Transverse colon (tissue), 4 donors: Measurements from ENCODE around the gene RELT.

Source experiments
- POLR2A ChIP-seq: fragments of 450-650 bp; IDR thresholded peaks from one replicate; pipeline ENCODE4 v1.6.1; 2016; ENCODE audit warnings: antibody characterized with exemption, mild to moderate bottlenecking, moderate library complexity
- POLR2AphosphoS5 ChIP-seq, 3 donors: sonication (generic); formaldehyde crosslinking; IDR thresholded peaks; one replicate each; pipeline ENCODE4 v1.6.1; 2016; ENCODE audit warnings: antibody characterized with exemption in 3 of 3
- TF ChIP-seq, protein P1 (sequence below), 5 experiments: fragments of 200-600 bp in 3 of 5; fragments of 450-650 bp in 2 of 5; sonication (generic) in 3 of 5; IDR thresholded peaks; 1 replicate in 2 of 5; 2 replicates in 3 of 5; pipeline ENCODE4 v1.5.1; 2016 to 2017; ENCODE audit warnings: antibody characterized with exemption in 5 of 5, inconsistent platforms in 3 of 5, mild to moderate bottlenecking in 2 of 5, moderate library complexity in 1 of 5

- TF ChIP-seq, protein P1, sequence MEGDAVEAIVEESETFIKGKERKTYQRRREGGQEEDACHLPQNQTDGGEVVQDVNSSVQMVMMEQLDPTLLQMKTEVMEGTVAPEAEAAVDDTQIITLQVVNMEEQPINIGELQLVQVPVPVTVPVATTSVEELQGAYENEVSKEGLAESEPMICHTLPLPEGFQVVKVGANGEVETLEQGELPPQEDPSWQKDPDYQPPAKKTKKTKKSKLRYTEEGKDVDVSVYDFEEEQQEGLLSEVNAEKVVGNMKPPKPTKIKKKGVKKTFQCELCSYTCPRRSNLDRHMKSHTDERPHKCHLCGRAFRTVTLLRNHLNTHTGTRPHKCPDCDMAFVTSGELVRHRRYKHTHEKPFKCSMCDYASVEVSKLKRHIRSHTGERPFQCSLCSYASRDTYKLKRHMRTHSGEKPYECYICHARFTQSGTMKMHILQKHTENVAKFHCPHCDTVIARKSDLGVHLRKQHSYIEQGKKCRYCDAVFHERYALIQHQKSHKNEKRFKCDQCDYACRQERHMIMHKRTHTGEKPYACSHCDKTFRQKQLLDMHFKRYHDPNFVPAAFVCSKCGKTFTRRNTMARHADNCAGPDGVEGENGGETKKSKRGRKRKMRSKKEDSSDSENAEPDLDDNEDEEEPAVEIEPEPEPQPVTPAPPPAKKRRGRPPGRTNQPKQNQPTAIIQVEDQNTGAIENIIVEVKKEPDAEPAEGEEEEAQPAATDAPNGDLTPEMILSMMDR (IDR thresholded peaks at IDR 0.05), result no peak
- TF ChIP-seq POLR2A (no peak), POLR2AphosphoS5 (IDR thresholded peaks at IDR 0.05) (no peak)
These were observed 19.0 kb upstream of the RELT start for GRCh38 chr11:73356979-73357860.
